Sigmoid colon (tissue), 7 donors: ENCODE measurements around the gene ARHGAP10. TPM values are rescaled to one million over a fixed set of nuclear protein-coding genes. Genes with fewer than 3 reads are reported as not detected.

Experiments
- DNase-seq: peaks from one replicate; pipeline ENCODE4 v3.0.0-alpha.2; 2019
- H3K27ac ChIP-seq, 4 donors: fragments of 200-600 bp; sonication (generic); one replicate each; pipeline ENCODE4 v1.5.1; 2016 to 2019; ENCODE audit warnings: mild to moderate bottlenecking in 1 of 4
- H3K27me3 ChIP-seq, 3 donors: fragments of 200-600 bp; sonication (generic); one replicate each; pipeline ENCODE4 v1.5.1; 2019; ENCODE audit warnings: mild to moderate bottlenecking in 1 of 3
- H3K36me3 ChIP-seq, 4 donors: fragments of 200-600 bp; sonication (generic); one replicate each; pipeline ENCODE4 v1.5.1; 2016 to 2019
- H3K4me1 ChIP-seq, 4 donors: fragments of 200-600 bp; sonication (generic); one replicate each; pipeline ENCODE4 v1.5.1; 2017 to 2019
- H3K4me3 ChIP-seq, 4 donors: fragments of 200-600 bp; sonication (generic); one replicate each; pipeline ENCODE4 v1.5.1; 2017 to 2019; ENCODE audit warnings: mild to moderate bottlenecking in 2 of 4, moderate library complexity in 1 of 4
- H3K9me3 ChIP-seq, 4 donors: fragments of 200-600 bp in 3 of 4; sonication (generic) in 3 of 4; one replicate each; pipeline versions ENCODE4 v1.5.1 to v1.6.1; 2013 to 2019
- EP300 ChIP-seq, 4 donors: sonication (generic); formaldehyde crosslinking; IDR thresholded peaks; one replicate each; pipeline ENCODE4 v1.6.1; 2017; ENCODE audit warnings: antibody characterized with exemption in 4 of 4
- POLR2A ChIP-seq, 2 donors: fragments of 450-650 bp; IDR thresholded peaks; one replicate each; pipeline ENCODE4 v1.6.1; 2016; ENCODE audit warnings: antibody characterized with exemption in 2 of 2, mild to moderate bottlenecking in 2 of 2, moderate library complexity in 2 of 2
- POLR2AphosphoS5 ChIP-seq, 4 donors: sonication (generic); formaldehyde crosslinking; IDR thresholded peaks; one replicate each; pipeline ENCODE4 v1.6.1; 2017; ENCODE audit warnings: antibody characterized with exemption in 4 of 4
- WGBS, 2 donors: extraction: QIAGEN DNeasy Blood & Tissue Kit; methylation state at CpG; one replicate each; pipeline ENCODE4 v1.1.7; 2013; 5-methylcytosine and 5-hydroxymethylcytosine counted together
- intact Hi-C: fragments of 100-400 bp; cut with DNase I; formaldehyde crosslinking; loops from one replicate; pipeline ENCODE4 v1.15.1; 2023
- polyA plus RNA-seq, 3 donors: library from polyadenylated mRNA; stranded (reverse); fragments of 200-250 nt; gene quantifications; one replicate each; pipeline ENCODE4 v1.2.3, GENCODE V29; 2013
- total RNA-seq, 4 donors: library from RNA; depleted of rRNA; stranded (reverse); fragments of >200 nt; gene quantifications; one replicate each; pipeline ENCODE4 v1.1.0, GENCODE V29; 2016
- TF ChIP-seq, protein P1 (sequence below), 4 experiments: fragments of 450-650 bp in 3 of 4; fragments of 200-600 bp in 1 of 4; IDR thresholded peaks; one replicate each; pipeline ENCODE4 v1.5.1; 2016 to 2019; ENCODE audit warnings: antibody characterized with exemption in 4 of 4, mild to moderate bottlenecking in 3 of 4, moderate library complexity in 2 of 4
- donor health status: healthy with polysubstance abuse.
- donor health status: Bipolar disorder and iron deficiency.
- donor health status: healthy.

The ARHGAP10 gene
- total and polyA plus RNA-seq, 7 donors: 3.0 to 158 (median 123) TPM

DNA sequence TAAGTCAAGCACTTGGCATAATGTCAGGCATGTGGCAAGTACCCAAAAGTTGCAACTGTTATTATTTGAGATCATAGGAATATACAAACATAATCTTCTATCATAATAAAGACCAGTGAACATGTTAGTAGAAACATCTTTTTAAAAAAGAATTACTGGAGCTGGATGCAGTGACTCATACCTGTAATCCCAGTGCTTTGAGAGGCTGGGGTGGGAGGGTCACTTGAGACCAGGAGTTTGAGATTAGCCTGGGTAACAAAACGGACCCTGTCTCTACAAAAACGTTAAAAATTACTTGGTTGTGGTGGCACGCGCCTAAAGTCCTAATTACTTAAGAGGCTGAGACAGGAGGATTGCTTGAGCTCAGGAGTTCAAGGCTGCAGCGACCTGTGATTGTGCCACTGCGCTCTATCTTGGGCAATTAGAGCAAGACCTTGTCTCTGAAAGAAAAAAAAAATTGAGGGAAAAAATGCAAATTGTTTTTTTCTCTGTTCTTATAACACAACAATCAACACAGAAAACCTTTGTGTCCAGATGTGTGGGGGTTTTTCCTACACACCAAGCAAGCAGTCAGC is 284.3 kb downstream of the ARHGAP10 start:
- no peak for TF ChIP-seq POLR2AphosphoS5 (IDR thresholded peaks at IDR 0.05)
- no peak for TF ChIP-seq POLR2A (IDR thresholded peaks at IDR 0.05)
- intact Hi-C loops: no loop called here

GRCh38 chr4:148017801-148018200 is 285.9 kb downstream of the ARHGAP10 start:
- 82 to 84% methylated on average over 5 of the region's 5 CpGs for WGBS, 2 donors
- TF ChIP-seq POLR2A (IDR thresholded peaks at IDR 0.05) (no peak), POLR2AphosphoS5 (IDR thresholded peaks at IDR 0.05) (peak in 1 of 4 donors; percentile 15), EP300 (IDR thresholded peaks at IDR 0.05) (no peak)
- TF ChIP-seq, protein P1, sequence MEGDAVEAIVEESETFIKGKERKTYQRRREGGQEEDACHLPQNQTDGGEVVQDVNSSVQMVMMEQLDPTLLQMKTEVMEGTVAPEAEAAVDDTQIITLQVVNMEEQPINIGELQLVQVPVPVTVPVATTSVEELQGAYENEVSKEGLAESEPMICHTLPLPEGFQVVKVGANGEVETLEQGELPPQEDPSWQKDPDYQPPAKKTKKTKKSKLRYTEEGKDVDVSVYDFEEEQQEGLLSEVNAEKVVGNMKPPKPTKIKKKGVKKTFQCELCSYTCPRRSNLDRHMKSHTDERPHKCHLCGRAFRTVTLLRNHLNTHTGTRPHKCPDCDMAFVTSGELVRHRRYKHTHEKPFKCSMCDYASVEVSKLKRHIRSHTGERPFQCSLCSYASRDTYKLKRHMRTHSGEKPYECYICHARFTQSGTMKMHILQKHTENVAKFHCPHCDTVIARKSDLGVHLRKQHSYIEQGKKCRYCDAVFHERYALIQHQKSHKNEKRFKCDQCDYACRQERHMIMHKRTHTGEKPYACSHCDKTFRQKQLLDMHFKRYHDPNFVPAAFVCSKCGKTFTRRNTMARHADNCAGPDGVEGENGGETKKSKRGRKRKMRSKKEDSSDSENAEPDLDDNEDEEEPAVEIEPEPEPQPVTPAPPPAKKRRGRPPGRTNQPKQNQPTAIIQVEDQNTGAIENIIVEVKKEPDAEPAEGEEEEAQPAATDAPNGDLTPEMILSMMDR (IDR thresholded peaks at IDR 0.05): no peak
- Histone ChIP-seq H3K4me1 (peaks cover 0 to 63% (median 56%) of the 10 kb centered on the region in 4 donors), H3K9me3 (no peaks in the 10 kb centered on the region), H3K27me3 (no peaks in the 10 kb centered on the region), H3K4me3 (no peak overlapping the region), H3K27ac (peak overlapping the region; percentile 38 to 64 (median 51)), H3K36me3 (no peaks in the 10 kb centered on the region)
- intact Hi-C loops: no loop called here
- no peak for DNase-seq

More for the DNA sequence above, 284.3 kb downstream of the ARHGAP10 start:
- peaks cover 0 to 2% (median 0%) of the 10 kb centered on the region in 4 donors for H3K9me3 ChIP-seq
- 86 to 89% methylated on average over 6 of the region's 6 CpGs for WGBS, 2 donors
- no peak for DNase-seq
- H3K4me1 ChIP-seq: peaks cover 0 to 46% (median 42%) of the 10 kb centered on the region in 4 donors
- no peaks in the 10 kb centered on the region for H3K36me3 ChIP-seq
- no peak overlapping the region for H3K27ac ChIP-seq
- no peaks in the 10 kb centered on the region for H3K27me3 ChIP-seq
- no peak overlapping the region for H3K4me3 ChIP-seq

DNA sequence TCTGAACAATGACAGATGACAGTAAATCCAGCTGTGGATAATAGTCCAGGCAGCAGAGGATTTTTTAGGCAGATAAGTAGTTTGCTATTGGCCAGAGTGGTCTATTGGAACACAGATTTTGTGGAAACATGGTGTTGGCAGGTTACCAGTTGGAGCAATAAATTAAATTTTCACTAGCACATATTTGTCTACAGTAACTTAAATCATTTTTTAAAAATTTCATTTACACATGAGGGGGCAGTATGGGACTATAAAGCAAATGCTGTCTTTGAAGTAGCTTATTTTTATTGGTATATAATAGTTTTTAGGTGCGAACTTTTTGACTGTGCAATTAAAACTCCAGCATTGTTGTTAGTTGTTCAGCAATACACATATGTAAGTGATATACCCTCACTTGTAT is 289.8 kb downstream of the ARHGAP10 start:
- intact Hi-C loops: loop anchor here (10.0 kb wide), 1 partner anchor 423 kb away; the partner anchor contains the start of gene NR3C2
- DNase-seq: no peak
- no peak overlapping the region for H3K27ac ChIP-seq
- peaks cover 0 to 66% (median 50%) of the 10 kb centered on the region in 4 donors for H3K4me1 ChIP-seq
- WGBS, 2 donors: 63 to 85% methylated on average over 1 of the region's 1 CpG
- no peaks in the 10 kb centered on the region for H3K27me3 ChIP-seq
- peaks cover 0 to 5% (median 0%) of the 10 kb centered on the region in 4 donors for H3K36me3 ChIP-seq
- TF ChIP-seq POLR2AphosphoS5 (IDR thresholded peaks at IDR 0.05) (no peak), POLR2A (IDR thresholded peaks at IDR 0.05) (no peak), EP300 (IDR thresholded peaks at IDR 0.05) (no peak)
- TF ChIP-seq, protein P1 (IDR thresholded peaks at IDR 0.05): no peak
- H3K9me3 ChIP-seq: no peaks in the 10 kb centered on the region
- H3K4me3 ChIP-seq: no peak overlapping the region

GRCh38 chr4:148022975-148023374 is 291.1 kb downstream of the ARHGAP10 start:
- peaks cover 0 to 58% (median 38%) of the 10 kb centered on the region in 4 donors for H3K4me1 ChIP-seq
- intact Hi-C loops: loop anchor here (10.0 kb wide), 1 partner anchor 422 kb away; the partner anchor contains the start of gene NR3C2
- H3K27me3 ChIP-seq: no peaks in the 10 kb centered on the region
- WGBS, 2 donors: 95 to 98% methylated on average over 6 of the region's 6 CpGs
- no peak overlapping the region for H3K27ac ChIP-seq
- H3K36me3 ChIP-seq: peaks cover 0 to 5% (median 0%) of the 10 kb centered on the region in 4 donors
- no peak for DNase-seq
- TF ChIP-seq EP300 (IDR thresholded peaks at IDR 0.05) (no peak), POLR2A (IDR thresholded peaks at IDR 0.05) (no peak), POLR2AphosphoS5 (IDR thresholded peaks at IDR 0.05) (no peak)
- TF ChIP-seq, protein P1 (IDR thresholded peaks at IDR 0.05): no peak
- no peak overlapping the region for H3K4me3 ChIP-seq
- no peaks in the 10 kb centered on the region for H3K9me3 ChIP-seq

- no peaks in the 10 kb centered on the region for H3K9me3 ChIP-seq
- no peak for DNase-seq
- intact Hi-C loops: loop anchor here (10.0 kb wide), 1 partner anchor 421 kb away; the partner anchor contains the start of gene NR3C2
- no peak overlapping the region for H3K27ac ChIP-seq
- peaks cover 0 to 52% (median 32%) of the 10 kb centered on the region in 4 donors for H3K4me1 ChIP-seq
- WGBS, 2 donors: 93 to 94% methylated on average over 9 of the region's 9 CpGs
- TF ChIP-seq, protein P1 (IDR thresholded peaks at IDR 0.05): no peak
- TF ChIP-seq POLR2A (IDR thresholded peaks at IDR 0.05): no peak
- H3K4me3 ChIP-seq: no peak overlapping the region
- H3K27me3 ChIP-seq: no peaks in the 10 kb centered on the region
- H3K36me3 ChIP-seq: peaks cover 0 to 5% (median 0%) of the 10 kb centered on the region in 4 donors
Measured at GRCh38 chr4:148023512-148024181, 291.8 kb downstream of the ARHGAP10 start.
